Adrenal gland (tissue), 5 donors: ENCODE measurements around the gene RYR3.

Experiments
- CTCF ChIP-seq, 6 experiments: fragments of 450-650 bp in 4 of 6; fragments of 200-600 bp in 2 of 6; sonication (generic) in 1 of 6; IDR thresholded peaks; 1 replicate in 5 of 6; 2 replicates in 1 of 6; pipeline versions ENCODE4 v1.5.1 to v1.8.0; 2016 to 2021; ENCODE audit warnings: antibody characterized with exemption in 6 of 6, mild to moderate bottlenecking in 2 of 6, moderate library complexity in 1 of 6
- POLR2A ChIP-seq, 2 donors: fragments of 450-650 bp; IDR thresholded peaks; one replicate each; pipeline ENCODE4 v1.6.1; 2017; ENCODE audit warnings: antibody characterized with exemption in 2 of 2, mild to moderate bottlenecking in 2 of 2, moderate library complexity in 1 of 2
- donor health status: DM: no; HTN: no; CAD: no.

- TF ChIP-seq CTCF (IDR thresholded peaks at IDR 0.05) (no peak), POLR2A (IDR thresholded peaks at IDR 0.05) (no peak)
Observed at GRCh38 chr15:33524274-33524673, 213.5 kb downstream of the RYR3 start.
